GM19193 (cell line): ENCODE data around the gene SIK2.

Experiments
- POLR2A ChIP-seq: IDR thresholded peaks from 4 replicates; pipeline ENCODE4 v1.6.1; 2011; ENCODE audit not compliant: insufficient read depth, insufficient read length; ENCODE audit errors: extremely low read depth

Gene SIK2

DNA sequence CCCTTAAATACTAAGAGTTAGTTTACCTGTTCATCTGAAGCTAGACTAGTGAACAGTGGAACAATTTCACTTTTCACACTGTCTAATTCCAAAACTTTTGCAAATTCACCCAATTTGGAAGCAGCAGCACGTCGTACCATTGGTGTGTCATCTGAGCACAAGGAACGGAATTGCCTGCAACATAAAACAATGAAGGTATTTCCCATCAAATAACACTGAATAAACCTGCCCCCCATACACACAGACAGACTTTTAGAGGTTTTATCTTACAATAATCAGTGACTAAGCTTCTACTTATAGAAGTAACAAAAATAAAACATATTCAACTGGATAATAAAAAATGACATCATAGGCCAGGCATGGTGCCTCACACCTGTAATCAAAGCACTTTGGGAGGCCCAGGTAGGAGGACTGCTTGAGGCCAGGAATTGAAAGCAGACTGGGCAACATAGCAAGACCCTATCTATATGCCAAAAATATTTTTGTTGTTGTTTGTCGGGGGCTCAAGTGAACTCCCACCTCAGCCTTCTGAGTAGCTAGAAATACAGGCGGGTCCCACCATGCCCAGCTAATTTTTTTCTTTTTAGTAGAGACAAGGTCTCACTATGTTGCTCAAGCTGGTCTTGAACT lies 157.6 kb downstream of the SIK2 start:
- no peak for TF ChIP-seq POLR2A

GRCh38 chr11:111761036-111761435 lies 158.8 kb downstream of the SIK2 start:
- no peak for TF ChIP-seq POLR2A

- no peak for TF ChIP-seq POLR2A
Observed at GRCh38 chr11:111762526-111762925, 160.3 kb downstream of the SIK2 start.

DNA sequence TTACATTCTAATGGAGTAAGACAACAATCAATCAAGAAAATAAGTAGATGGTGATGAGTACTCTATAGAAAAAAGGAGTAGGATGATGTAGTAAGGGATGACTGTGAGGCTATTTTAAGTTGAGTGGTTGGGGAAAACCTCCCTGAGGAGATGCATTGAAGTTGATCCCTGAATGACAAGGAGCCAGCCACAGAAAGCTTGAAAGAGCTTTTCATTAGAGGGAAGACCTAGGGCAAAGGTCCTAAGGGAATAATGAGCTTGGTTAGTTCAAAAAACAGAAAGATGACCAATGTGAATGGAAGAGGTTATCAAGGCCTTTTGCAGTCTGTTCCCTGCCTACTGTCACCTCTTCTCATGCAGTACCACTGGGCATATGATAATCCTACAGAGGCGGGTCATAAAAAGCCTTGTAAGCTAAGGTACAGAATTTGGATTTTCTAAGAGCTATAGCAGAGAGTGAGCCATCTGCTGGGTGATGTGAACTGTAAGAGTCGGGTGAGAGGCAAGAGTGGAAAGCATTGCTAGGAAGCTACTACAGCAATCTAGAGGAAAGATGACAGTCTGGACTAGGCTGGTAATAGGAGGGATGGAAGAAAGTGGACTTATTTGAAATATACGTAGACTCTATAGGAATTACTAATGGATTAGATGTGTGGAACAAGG lies 160.9 kb downstream of the SIK2 start:
- TF ChIP-seq POLR2A = no peak

DNA sequence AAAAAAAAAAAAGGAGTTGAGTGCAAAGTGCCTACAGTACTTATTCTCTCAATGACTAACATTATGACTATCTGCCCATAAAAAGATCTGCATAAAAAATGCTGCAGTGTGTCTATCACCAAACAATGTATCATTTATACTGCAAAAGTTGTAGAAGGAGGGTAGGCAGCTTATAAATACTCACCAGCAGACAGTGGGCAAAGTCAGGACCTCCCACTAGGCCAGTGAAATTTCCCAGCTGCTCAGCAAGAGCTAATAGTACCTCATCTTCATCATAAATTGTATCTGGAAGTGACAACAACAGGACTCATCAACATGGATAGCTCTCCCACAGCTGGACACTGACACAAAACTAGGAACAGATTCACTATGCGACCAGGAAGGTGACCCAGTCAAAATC lies 162.4 kb downstream of the SIK2 start:
- TF ChIP-seq POLR2A = no peak

DNA sequence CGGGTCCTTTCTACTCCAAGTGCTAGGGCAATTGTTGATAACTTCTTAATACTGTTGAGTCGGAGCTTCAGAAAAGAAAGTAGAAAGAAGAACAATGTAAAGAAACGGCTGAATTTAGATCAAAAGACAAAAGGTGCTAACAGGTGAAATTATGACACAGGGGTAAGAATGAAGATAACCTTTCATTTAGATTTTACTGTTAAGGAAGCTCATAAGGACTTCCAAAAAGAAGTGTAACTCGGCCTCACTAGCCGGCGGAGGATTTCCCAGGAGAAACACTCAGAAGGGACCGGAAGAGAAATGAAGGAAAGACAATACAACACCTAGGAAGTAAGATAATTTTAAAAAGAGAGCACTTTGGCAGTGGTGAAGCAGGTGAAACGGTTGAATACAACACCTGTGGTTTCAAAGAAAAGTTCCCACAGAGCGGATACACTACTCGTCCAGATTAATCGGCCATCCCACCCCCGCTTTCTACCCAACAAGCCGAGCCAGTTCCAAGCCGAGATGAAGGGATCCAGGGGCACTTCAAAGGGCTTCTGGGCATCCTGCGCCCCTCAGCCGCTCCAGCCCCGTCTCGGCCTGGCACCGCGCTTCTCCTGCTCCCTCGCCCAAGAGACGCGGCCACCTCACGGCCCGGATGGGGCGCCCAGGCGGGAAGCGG lies 163.2 kb downstream of the SIK2 start:
- no peak for TF ChIP-seq POLR2A

DNA sequence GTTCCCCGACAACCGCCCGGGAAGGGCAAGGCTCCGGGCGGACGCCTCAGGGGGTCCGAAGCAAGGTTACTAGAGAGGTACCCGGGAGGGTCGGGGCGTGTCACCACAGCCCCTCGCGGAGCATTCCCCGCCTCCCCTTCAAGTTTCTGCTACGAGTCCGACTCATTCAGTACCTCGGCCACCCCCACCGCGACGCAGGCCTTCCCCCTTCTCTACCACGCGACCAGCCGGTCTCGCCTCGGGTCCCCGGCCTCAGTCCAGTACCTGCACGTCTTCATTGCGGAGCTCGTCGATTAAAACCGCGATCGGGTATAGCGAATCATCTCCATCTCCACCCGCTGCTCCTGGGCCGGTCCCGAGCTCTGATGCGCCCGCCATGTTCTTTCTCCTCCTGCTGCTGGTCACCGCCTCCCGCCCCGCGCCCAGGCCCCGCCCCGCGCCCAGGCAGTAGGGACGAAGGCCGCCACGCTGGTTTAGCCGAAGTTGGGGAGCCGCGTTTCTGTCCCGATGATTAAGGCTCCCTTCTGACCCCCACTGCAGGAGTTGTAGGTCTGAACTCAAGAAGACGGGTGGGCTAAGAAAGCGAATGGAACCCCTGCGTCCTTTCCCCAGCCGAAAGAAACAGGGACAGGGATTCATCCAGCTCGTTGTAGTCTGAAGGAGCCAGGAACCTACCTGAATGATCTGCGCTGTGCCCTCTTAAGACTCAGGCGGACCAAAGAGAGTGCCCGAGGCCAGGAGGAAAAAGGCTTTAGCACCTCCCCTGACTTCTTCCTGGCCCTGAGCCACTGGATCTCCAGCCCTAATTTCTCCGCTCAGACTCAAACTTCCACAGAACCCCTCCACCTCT lies 164.0 kb downstream of the SIK2 start, which contains the start of gene PPP2R1B:
Gene PPP2R1B (minus strand): TSS at position 406 of the 850 bp plus-strand sequence. CDS start 28 bp downstream, at position 378.
- TF ChIP-seq POLR2A = peak; percentile 65

DNA sequence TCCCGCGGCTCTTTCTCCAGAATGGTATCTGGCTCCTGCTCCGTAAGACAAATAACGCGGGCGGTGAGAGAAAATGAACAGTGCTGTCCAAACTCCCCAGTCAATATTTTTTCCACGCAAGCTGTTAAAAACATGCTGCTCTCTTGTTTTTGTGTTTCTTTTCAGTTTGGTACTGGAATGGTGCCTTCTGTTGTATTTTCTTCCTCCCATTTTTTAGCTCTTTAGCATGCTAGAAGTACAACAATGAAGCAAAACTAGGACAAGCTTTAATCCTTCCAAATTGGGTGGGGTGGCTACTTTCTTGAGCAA lies 164.5 kb downstream of the SIK2 start:
- TF ChIP-seq POLR2A = no peak

DNA sequence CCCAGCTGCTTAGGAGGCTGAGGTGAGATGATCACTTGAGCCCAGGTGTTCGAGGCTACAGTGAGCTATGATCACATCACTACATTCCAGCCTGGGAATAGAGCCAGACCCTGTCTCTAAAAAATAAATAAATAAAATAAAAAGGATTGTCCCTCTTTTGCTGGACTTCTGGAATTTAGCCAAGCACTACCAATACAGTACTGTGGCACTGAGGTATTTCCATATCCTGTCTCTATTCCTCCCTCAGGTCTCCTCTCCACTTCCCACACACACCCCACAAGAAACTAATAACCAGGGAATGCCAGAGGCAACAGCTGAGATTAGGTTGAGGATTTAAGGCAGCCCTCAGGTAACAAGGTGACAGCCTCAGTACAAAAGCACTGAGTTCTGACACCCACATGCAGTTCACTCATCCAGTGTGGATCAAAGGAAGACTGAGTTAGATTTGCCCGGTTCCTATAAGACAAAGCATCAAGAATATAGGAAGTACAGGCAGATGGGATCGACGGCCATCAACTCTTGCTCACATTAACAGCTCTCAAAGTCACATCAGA lies 168.4 kb downstream of the SIK2 start:
- no peak for TF ChIP-seq POLR2A

DNA sequence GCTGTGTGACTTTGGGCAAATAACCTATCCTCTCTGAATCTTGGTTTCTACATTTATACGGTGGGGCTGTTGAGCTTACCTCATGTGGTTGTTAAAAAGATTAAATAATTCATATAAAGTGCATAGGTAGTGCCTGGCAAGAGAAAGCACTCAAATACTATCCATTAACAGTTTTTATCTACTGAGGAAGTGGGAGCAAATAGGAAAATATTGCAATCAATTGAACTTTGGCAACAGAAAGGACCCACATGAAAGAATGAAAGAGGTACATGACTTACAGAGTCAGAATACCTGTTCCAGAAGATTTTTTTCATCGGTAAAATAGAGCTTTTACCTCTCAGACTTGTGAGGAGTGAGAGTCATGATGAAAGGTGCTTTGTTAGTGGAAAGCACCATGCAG lies 170.3 kb downstream of the SIK2 start:
- TF ChIP-seq POLR2A = no peak

GRCh38 chr11:111774955-111775710 lies 172.9 kb downstream of the SIK2 start:
- TF ChIP-seq POLR2A = no peak

DNA sequence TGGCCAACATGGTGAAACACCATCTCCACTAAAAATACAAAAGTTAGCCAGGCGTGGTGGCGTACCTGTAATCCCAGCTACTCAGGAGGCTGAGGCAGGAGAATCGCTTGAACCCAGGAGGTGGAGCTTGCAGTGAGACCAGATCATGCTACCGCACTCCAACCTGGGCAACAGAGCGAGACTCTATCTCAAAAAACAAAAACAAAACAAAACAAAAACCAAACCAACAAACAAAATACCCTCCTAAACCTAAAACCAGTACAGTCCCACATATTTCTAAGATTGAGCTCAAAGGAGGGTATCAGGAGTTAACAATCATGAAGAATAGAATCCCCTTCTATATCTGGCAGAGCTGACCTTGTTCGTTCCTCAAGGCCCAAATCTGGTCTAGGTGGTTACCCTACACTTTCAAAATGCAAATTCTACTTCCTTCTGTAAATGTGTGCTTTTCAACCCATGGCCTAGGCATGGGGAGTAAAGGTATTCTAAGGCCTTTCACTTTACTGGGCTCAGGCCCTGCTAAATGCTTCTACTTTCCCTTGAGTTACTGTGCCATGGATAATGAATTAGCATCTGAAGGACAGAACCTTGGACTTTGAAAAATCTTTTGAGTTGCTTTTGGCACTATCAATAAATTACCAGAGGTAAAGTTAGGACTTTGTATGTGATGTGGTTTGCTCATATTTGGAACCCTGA lies 174.3 kb downstream of the SIK2 start:
- TF ChIP-seq POLR2A = no peak
